K562 (cell line): ENCODE data around the gene PRPH2. TPM values are rescaled to one million over a fixed set of nuclear protein-coding genes. Genes with fewer than 3 reads are reported as not detected.

Experiments used
- ATF1 ChIP-seq, 2 experiments: fragments of 450-650 bp in 1 of 2; IDR thresholded peaks; 2 replicates each; pipeline ENCODE4 v1.6.1; 2016; ENCODE audit warnings: missing compliant biosample characterization in 1 of 2, missing genetic modification characterization in 1 of 2
- BCLAF1 ChIP-seq, 2 experiments: fragments of 450-650 bp in 1 of 2; IDR thresholded peaks; 2 replicates each; pipeline ENCODE4 v1.6.1; 2011 to 2017; ENCODE audit warnings: low read depth in 2 of 2, antibody characterized with exemption in 1 of 2, borderline replicate concordance in 1 of 2, low read length in 1 of 2, mild to moderate bottlenecking in 1 of 2, mixed read lengths in 1 of 2; ENCODE audit not compliant: control insufficient read depth in 1 of 2
- DPF2 ChIP-seq: fragments of 450-650 bp; IDR thresholded peaks from 2 replicates; pipeline ENCODE4 v1.6.1; 2016
- HNRNPLL ChIP-seq: fragments of 200-400 bp; formaldehyde crosslinking; IDR thresholded peaks from 2 replicates; pipeline ENCODE4 v1.6.1; 2017; ENCODE audit warnings: low read length, low read depth, mild to moderate bottlenecking; ENCODE audit not compliant: poor library complexity, severe bottlenecking
- KHSRP ChIP-seq: fragments of 450-650 bp; IDR thresholded peaks from 2 replicates; pipeline ENCODE4 v1.6.1; 2017
- NFIC ChIP-seq: fragments of 450-650 bp; IDR thresholded peaks from 2 replicates; pipeline ENCODE4 v1.6.1; 2017; ENCODE audit warnings: mild to moderate bottlenecking, inconsistent platforms
- RBM39 ChIP-seq: fragments of 200-400 bp; formaldehyde crosslinking; optimal IDR thresholded peaks from 2 replicates; pipeline ENCODE3; 2018; ENCODE audit warnings: low read depth, low read length
- SMAD2 ChIP-seq: fragments of 150-350 bp; IDR thresholded peaks from 2 replicates; pipeline ENCODE4 v1.6.1; 2014; ENCODE audit warnings: low read depth, mild to moderate bottlenecking, low read length
- TEAD1 ChIP-seq, 2 experiments: fragments of 450-650 bp in 1 of 2; sonication (generic) in 1 of 2; formaldehyde crosslinking; IDR thresholded peaks; 2 replicates each; pipeline versions ENCODE4 v1.4.0 to v1.8.0; 2020 to 2022; ENCODE audit warnings: mild to moderate bottlenecking in 2 of 2, missing genetic modification reagents in 1 of 2
- ZBTB2 ChIP-seq: fragments of 450-650 bp; IDR thresholded peaks from 2 replicates; pipeline ENCODE4 v1.6.1; 2016; ENCODE audit warnings: antibody characterized with exemption
- ZNF232 ChIP-seq: sonication (generic); formaldehyde crosslinking; IDR thresholded peaks from 2 replicates; pipeline ENCODE4 v1.8.0; 2022; ENCODE audit warnings: mild to moderate bottlenecking, missing genetic modification reagents
- ZNF609 ChIP-seq: sonication (generic); formaldehyde crosslinking; IDR thresholded peaks from 2 replicates; pipeline ENCODE4 v1.8.1; 2023; ENCODE audit warnings: missing genetic modification reagents, mild to moderate bottlenecking, borderline replicate concordance
- ZNF655 ChIP-seq: fragments of 250-450 bp; sonication (Bioruptor Pico); IDR thresholded peaks from 2 replicates; pipeline ENCODE4 v1.5.0; 2021
- polyA plus RNA-seq, 8 experiments: library from polyadenylated mRNA; depleted of rRNA in 4 of 8; stranded (reverse) in 5 of 8; unstranded in 3 of 8; fragments of >200 nt; fragmentation: Nextera tagmentation in 2 of 8; fragmentation: Illumina TruSeq in 1 of 8; extraction: Ambion mirVana in 2 of 8; extraction: Trizol in 1 of 8; gene quantifications; 2 replicates each; pipeline versions ENCODE4 v1.2.1 to v1.2.3, GENCODE V29; 2011 to 2014; ENCODE audit warnings: inconsistent platforms in 1 of 8, missing spikeins in 1 of 8
- total RNA-seq, 7 experiments: library from RNA; depleted of rRNA in 6 of 7; stranded (reverse); fragments of >200 nt in 6 of 7; fragmentation: Illumina TruSeq in 2 of 7; extraction: Trizol in 2 of 7; gene quantifications; 2 replicates each; pipeline versions ENCODE4 v1.2.1 to v1.2.3, GENCODE V29; 2011 to 2021; ENCODE audit warnings: low replicate concordance in 1 of 7

The PRPH2 gene
- total and polyA plus RNA-seq, 9 of the 15 experiments (the other 6 are each of a cell fraction or from before 2014, with no cell fraction given), result 0.03 to 0.11 (median 0.03) TPM; not detected in 5

GRCh38 chr6:42744351-42744893 lies 22.0 kb upstream of the PRPH2 start (continued):
- no peak for TF ChIP-seq ZNF232
- no peak for TF ChIP-seq NFIC
- no peak for TF ChIP-seq ZNF655 (CRISPR knock-in tag)
- TF ChIP-seq ATF1 (CRISPR knock-in tag; IDR thresholded peaks at IDR 0.05), result no peak
- TF ChIP-seq ATF1 (tag; IDR thresholded peaks at IDR 0.05), result peak; percentile 21; the same call in 1 of the 2 replicates
- 0 out of 2 replicates have a peak, but pooled peaks have one; percentile 10 for TF ChIP-seq KHSRP
- 0 out of 4 replicates have a peak, but pooled peaks of 1 of the 2 experiments have one; percentile 1 for TF ChIP-seq TEAD1 (CRISPR knock-in tag; IDR thresholded peaks at IDR 0.05)
- no peak for TF ChIP-seq ZBTB2
- no peak for TF ChIP-seq ZNF609
- 0 out of 4 replicates have a peak, but pooled peaks of 1 of the 2 experiments have one; percentile 61 for TF ChIP-seq BCLAF1 (IDR thresholded peaks at IDR 0.05; ENCODE audit: borderline replicate concordance in 1 of 2, control insufficient read depth in 1 of 2, low read depth in 2 of 2, low read length in 1 of 2)
- no peak for TF ChIP-seq SMAD2
- no peak for TF ChIP-seq RBM39
- no peak for TF ChIP-seq DPF2
- no peak for TF ChIP-seq HNRNPLL
